ENCODE data around the gene ACTN1.

The ACTN1 gene

DNA sequence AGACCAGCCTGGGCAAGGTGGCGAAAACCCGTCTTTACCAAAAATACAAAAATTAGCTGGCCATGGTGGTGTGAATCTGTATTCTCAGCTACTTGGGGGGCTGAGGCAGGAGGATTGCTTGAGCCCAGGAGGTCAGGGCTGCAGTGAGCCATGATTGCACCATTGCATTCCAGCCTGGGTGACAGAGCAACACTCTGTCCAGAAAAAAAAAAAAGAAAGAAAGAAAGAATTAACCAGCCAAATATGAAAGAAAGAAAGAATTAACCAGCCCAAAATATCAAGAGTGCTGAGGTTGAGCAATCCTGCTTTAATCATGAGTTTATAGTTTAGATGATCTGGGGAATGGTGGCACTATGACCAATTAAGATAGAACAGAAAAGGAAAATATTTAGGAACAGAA, 3.5 kb upstream of the ACTN1 start:
- DNase-seq (ENCODE audit: extremely low spot score), result no peak
- ChIA-PET CTCF (no interaction called here), POLR2A (no interaction called here)
- TF ChIP-seq, protein P1, sequence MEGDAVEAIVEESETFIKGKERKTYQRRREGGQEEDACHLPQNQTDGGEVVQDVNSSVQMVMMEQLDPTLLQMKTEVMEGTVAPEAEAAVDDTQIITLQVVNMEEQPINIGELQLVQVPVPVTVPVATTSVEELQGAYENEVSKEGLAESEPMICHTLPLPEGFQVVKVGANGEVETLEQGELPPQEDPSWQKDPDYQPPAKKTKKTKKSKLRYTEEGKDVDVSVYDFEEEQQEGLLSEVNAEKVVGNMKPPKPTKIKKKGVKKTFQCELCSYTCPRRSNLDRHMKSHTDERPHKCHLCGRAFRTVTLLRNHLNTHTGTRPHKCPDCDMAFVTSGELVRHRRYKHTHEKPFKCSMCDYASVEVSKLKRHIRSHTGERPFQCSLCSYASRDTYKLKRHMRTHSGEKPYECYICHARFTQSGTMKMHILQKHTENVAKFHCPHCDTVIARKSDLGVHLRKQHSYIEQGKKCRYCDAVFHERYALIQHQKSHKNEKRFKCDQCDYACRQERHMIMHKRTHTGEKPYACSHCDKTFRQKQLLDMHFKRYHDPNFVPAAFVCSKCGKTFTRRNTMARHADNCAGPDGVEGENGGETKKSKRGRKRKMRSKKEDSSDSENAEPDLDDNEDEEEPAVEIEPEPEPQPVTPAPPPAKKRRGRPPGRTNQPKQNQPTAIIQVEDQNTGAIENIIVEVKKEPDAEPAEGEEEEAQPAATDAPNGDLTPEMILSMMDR (IDR thresholded peaks at IDR 0.05; ENCODE audit: control extremely low read depth, extremely low read depth, low read depth, missing control alignments), result no peak

DNA sequence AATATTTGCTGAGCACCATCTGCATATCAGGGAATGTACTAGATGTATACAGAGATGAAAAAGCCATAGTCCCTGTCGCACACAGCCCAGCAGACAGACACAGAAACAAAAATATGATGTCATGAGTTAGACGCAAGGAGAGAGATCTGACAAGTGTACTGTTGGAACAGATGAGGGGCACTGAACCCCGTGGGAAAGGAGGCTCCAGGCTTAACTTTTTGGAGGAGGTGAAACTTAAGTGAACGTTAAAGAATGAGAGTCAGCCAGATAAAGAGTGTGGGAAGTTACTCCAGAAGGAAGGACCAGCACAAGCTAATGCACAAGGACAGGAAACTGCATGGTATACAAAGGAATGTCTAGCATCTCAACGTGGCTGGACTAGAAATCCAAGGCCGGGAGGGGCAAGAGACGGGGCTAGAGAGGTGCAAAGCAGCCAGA, 2.5 kb upstream of the ACTN1 start:
- ChIA-PET CTCF (no interaction called here), POLR2A (no interaction called here)
- no peak for DNase-seq (ENCODE audit: extremely low spot score)
- TF ChIP-seq, protein P1 (IDR thresholded peaks at IDR 0.05; ENCODE audit: control extremely low read depth, extremely low read depth, low read depth, missing control alignments), result no peak

DNA sequence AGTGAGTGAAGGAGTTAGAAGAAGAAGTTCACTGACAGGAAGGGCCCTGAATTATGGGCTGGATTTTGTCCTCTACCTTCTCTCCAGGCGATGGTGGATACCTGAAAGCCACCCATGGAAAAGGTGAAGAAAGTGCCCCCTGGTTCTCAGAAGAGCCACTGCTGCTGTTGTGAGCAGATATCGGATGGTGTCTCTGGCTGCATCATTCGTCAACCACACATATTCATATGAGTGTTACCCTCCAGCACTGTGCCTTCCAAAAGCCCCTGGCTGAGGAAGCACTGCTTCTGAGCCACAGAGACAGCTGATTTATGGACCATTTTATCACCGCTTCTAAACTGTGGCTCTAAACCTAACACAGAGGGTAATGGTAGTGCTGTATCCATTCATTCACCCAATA, 2.0 kb upstream of the ACTN1 start:
- TF ChIP-seq, protein P1 (IDR thresholded peaks at IDR 0.05; ENCODE audit: control extremely low read depth, extremely low read depth, low read depth, missing control alignments), result no peak
- POLR2A ChIA-PET, result no interaction called here
- DNase-seq (ENCODE audit: extremely low spot score), result no peak
- CTCF ChIA-PET, result no interaction called here

DNA sequence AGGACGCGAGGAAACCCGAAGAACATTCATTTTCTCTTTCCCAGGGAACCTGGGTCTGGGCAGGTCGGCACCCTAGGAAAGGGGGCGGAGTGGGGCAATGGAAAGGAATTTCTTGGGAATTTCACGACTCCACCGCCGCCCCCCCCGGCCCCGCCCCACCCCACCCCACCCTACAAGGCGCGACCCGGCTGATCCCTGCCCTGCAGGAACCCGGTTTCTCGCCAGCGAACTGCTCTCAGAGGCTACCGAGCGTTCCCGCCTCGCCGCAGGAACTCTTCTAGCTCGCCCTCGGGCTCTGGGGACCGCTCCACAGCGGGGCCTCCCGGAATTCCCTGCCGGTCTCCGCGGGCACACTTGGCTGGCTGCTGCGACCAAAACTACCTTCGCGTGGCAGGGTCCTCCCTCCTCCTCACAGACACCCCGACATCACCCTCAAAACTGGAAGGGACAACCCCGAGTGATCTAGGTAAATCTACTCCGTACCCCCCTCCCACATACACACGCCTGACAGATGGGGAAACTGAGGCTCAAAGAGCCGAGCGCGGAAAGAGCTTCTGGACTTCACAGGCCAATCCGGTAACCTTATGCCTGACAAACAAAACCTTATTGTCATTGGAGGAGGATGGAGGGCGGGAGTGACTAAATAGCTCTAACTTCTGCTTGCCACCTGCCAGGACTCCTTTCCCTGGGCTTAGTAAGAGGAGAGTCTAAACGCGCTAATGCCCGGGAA, 785 bp upstream of the ACTN1 start:
- TF ChIP-seq, protein P1 (IDR thresholded peaks at IDR 0.05; ENCODE audit: control extremely low read depth, extremely low read depth, low read depth, missing control alignments), result no peak
- ChIA-PET CTCF (no interaction called here), POLR2A (no interaction called here)
- DNase-seq (ENCODE audit: extremely low spot score), result no peak

DNA sequence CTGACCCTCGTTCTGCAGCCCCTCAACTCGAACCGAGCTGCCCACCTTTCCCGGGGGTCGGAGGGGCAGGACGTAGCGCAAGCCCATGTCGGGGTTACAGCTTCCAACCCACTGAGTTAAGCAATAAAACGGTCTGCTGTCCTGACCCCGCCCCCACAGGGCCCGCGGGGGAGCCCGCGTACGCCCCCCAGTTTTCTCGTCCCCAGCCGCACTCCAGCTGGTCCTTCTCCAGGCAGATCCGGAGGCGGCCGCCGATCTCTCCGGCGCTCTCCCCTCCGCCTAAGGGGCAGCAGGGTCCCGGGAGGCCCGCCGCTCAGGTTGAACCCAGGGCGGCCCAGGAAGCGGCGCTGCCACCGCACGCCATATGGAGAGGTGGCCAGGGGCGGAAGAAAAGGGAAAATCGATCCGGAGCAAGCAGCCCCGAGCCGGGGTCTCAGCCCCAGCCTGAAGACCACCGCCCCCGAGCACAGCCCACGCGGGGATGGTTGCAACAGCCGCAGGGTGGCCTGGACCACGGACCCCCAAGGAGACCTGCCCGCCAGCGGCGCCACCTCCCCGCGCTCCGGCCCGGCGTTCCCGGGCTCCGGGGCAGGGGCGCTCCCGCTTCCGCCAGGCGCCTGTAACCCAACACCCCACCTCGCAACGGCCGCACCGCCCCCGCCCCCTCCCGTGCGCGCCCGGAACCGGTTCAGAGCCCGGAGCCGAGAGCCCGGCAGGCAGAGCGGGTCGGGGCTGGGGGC, 760 bp downstream of the ACTN1 start:
- TF ChIP-seq, protein P1 (IDR thresholded peaks at IDR 0.05; ENCODE audit: control extremely low read depth, extremely low read depth, low read depth, missing control alignments), result no peak
- POLR2A ChIA-PET, result no interaction called here
- CTCF ChIA-PET, result interaction anchor here (0.8 kb wide), 1 partner anchor 22 kb away, joined by 3 read pairs; no protein-coding TSS in a partner anchor
- no peak for DNase-seq (ENCODE audit: extremely low spot score)

DNA sequence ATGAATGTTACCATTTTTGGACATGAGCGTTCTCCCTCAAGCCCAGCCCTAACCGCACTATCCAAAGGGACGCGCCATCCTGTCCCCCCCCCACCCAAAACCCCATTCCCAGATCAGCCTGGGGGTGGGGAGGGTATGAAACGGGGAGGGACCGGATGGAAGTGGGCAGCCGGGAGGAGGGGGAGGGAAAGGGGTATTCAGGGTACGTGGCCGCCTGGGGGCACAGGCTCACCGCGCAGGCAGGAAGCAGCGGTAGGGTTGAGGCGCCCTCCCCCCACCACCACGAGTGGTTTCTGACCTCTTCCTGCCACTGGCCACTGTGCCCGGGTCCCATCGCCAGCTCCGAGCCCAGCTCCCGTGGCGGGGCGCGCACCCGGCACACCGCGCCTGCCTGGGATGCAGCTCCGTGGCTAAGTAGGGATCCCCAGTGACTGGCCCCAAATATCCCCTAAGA, 1.4 kb downstream of the ACTN1 start:
- ChIA-PET CTCF (interaction anchor here (0.8 kb wide), 1 partner anchor 21 kb away, joined by 3 read pairs; no protein-coding TSS in a partner anchor), POLR2A (no interaction called here)
- DNase-seq (ENCODE audit: extremely low spot score), result no peak
- TF ChIP-seq, protein P1 (IDR thresholded peaks at IDR 0.05; ENCODE audit: control extremely low read depth, extremely low read depth, low read depth, missing control alignments), result no peak
